HEK293 (cell line): ENCODE measurements around the gene SYNE2.
"Not testable (repeated sequence)": the region's sequence is repeated elsewhere in the genome, so short reads cannot be mapped to it uniquely, and the experiment has no call there.

Source experiments
- CTCF ChIA-PET: fragments of 350-600 bp; formaldehyde crosslinking; extraction: SDS; loops from one replicate; lab custom pipeline; 2021; ENCODE audit warnings: antibody characterized with exemption; lab: Yijun Ruan, JAX
- POLR2A ChIA-PET: fragments of 300-600 bp; formaldehyde crosslinking; extraction: SDS; loops from one replicate; lab custom pipeline; 2020; ENCODE audit warnings: antibody characterized with exemption, inconsistent platforms; lab: Yijun Ruan, JAX
- H3K27ac ChIP-seq: fragments of 200-500 bp; sonication (Bioruptor generic); 2 replicates; pipeline ENCODE4 v1.5.1; 2014; ENCODE audit warnings: low read depth, low read length, control low read depth, inconsistent platforms; ENCODE audit errors: extremely low read depth
- H3K36me3 ChIP-seq, 2 experiments: fragments of 200-500 bp in 1 of 2; sonication (Bioruptor generic) in 1 of 2; 1 replicate in 1 of 2; 2 replicates in 1 of 2; pipeline ENCODE4 v1.5.1; 2014 to 2017; ENCODE audit warnings: inconsistent platforms in 2 of 2, low read length in 2 of 2; ENCODE audit not compliant: control insufficient read depth in 2 of 2, insufficient read depth in 1 of 2
- H3K4me1 ChIP-seq: fragments of 200-500 bp; sonication (Bioruptor generic); 2 replicates; pipeline ENCODE4 v1.5.1; 2014; ENCODE audit warnings: mild to moderate bottlenecking, low read length, inconsistent platforms; ENCODE audit not compliant: control insufficient read depth, insufficient read depth
- H3K4me3 ChIP-seq: 2 replicates; pipeline ENCODE4 v1.5.1; 2011; ENCODE audit warnings: low read depth, mild to moderate bottlenecking, control low read depth, low read length, moderate library complexity
- H3K9me3 ChIP-seq: fragments of 200-500 bp; sonication (Bioruptor generic); 2 replicates; pipeline ENCODE4 v1.5.1; 2014; ENCODE audit warnings: low read depth, low read length, inconsistent platforms; ENCODE audit not compliant: control insufficient read depth, insufficient read depth
- KLF9 ChIP-seq: fragments of 450-650 bp; formaldehyde crosslinking; IDR thresholded peaks from 2 replicates; pipeline ENCODE4 v1.5.1; 2016; ENCODE audit warnings: missing biosample characterization, missing genetic modification characterization, low read depth
- OSR2 ChIP-seq: fragments of 450-650 bp; formaldehyde crosslinking; IDR thresholded peaks from 2 replicates; pipeline ENCODE4 v1.5.1; 2016; ENCODE audit warnings: missing biosample characterization, missing genetic modification characterization
- SETDB1 ChIP-seq: IDR thresholded peaks from one replicate; pipeline ENCODE4 v1.6.1; 2017; ENCODE audit warnings: mild to moderate bottlenecking, low read length, moderate library complexity, mixed read lengths; ENCODE audit not compliant: insufficient read length
- SP2 ChIP-seq: fragments of 450-650 bp; formaldehyde crosslinking; IDR thresholded peaks from 2 replicates; pipeline ENCODE4 v1.5.1; 2016; ENCODE audit warnings: missing biosample characterization, missing genetic modification characterization
- SP3 ChIP-seq: fragments of 450-650 bp; formaldehyde crosslinking; IDR thresholded peaks from 2 replicates; pipeline ENCODE4 v1.5.1; 2016; ENCODE audit warnings: missing biosample characterization, missing genetic modification characterization
- ZBTB17 ChIP-seq: fragments of 450-650 bp; formaldehyde crosslinking; IDR thresholded peaks from 2 replicates; pipeline ENCODE4 v1.5.1; 2016; ENCODE audit warnings: missing biosample characterization, missing genetic modification characterization
- ZBTB48 ChIP-seq: fragments of 450-650 bp; formaldehyde crosslinking; IDR thresholded peaks from 2 replicates; pipeline ENCODE4 v1.5.1; 2016; ENCODE audit warnings: missing biosample characterization, missing genetic modification characterization
- ZBTB49 ChIP-seq: fragments of 450-650 bp; formaldehyde crosslinking; IDR thresholded peaks from 2 replicates; pipeline ENCODE4 v1.5.1; 2016; ENCODE audit warnings: missing biosample characterization, missing genetic modification characterization, low read depth
- ZEB2 ChIP-seq: fragments of 450-650 bp; formaldehyde crosslinking; IDR thresholded peaks from 2 replicates; pipeline ENCODE4 v1.5.1; 2016; ENCODE audit warnings: missing biosample characterization, missing genetic modification characterization
- ZFP3 ChIP-seq: fragments of 450-650 bp; formaldehyde crosslinking; IDR thresholded peaks from 2 replicates; pipeline ENCODE4 v1.5.1; 2016; ENCODE audit warnings: low read depth, missing biosample characterization, missing genetic modification characterization
- ZNF121 ChIP-seq: fragments of 450-650 bp; formaldehyde crosslinking; IDR thresholded peaks from 2 replicates; pipeline ENCODE4 v1.5.1; 2016; ENCODE audit warnings: missing biosample characterization, missing genetic modification characterization
- ZNF433 ChIP-seq: fragments of 450-650 bp; formaldehyde crosslinking; IDR thresholded peaks from 2 replicates; pipeline ENCODE4 v1.5.1; 2016; ENCODE audit warnings: missing biosample characterization, missing genetic modification characterization, low read depth
- ZNF501 ChIP-seq: fragments of 450-650 bp; formaldehyde crosslinking; IDR thresholded peaks from 2 replicates; pipeline ENCODE4 v1.5.1; 2016; ENCODE audit warnings: missing biosample characterization, missing genetic modification characterization
- ZNF548 ChIP-seq: fragments of 450-650 bp; formaldehyde crosslinking; IDR thresholded peaks from 2 replicates; pipeline ENCODE4 v1.5.1; 2016; ENCODE audit warnings: missing biosample characterization, missing genetic modification characterization
- ZNF561 ChIP-seq: fragments of 450-650 bp; IDR thresholded peaks from 2 replicates; pipeline ENCODE4 v1.5.1; 2018; ENCODE audit warnings: missing biosample characterization, missing genetic modification characterization, borderline replicate concordance
- ZNF626 ChIP-seq: fragments of 450-650 bp; sonication (Bioruptor Pico); formaldehyde crosslinking; IDR thresholded peaks from 2 replicates; pipeline ENCODE4 v1.5.1; 2018; ENCODE audit warnings: missing biosample characterization, missing genetic modification characterization, inconsistent platforms
- ZNF791 ChIP-seq: fragments of 450-650 bp; formaldehyde crosslinking; IDR thresholded peaks from 2 replicates; pipeline ENCODE4 v1.5.1; 2016; ENCODE audit warnings: missing biosample characterization, missing genetic modification characterization

Gene SYNE2

GRCh38 chr14:64208981-64209380 is 356.2 kb downstream of the SYNE2 start:
- TF ChIP-seq SETDB1 (no peak), ZEB2 (tag by site-specific recombination) (no peak), ZNF791 (tag by site-specific recombination) (no peak)
- Histone ChIP-seq H3K4me1 (no peaks in the 10 kb centered on the region), H3K4me3 (no peak overlapping the region), H3K36me3 (peaks cover 0 to 48% of the 10 kb centered on the region in 2 experiments; a peak in 2 of 3 replicates), H3K9me3 (no peaks in the 10 kb centered on the region), H3K27ac (no peak overlapping the region)
- POLR2A ChIA-PET, result no interaction called here
- CTCF ChIA-PET, result no interaction called here

GRCh38 chr14:64209444-64210131 is 356.8 kb downstream of the SYNE2 start:
- Histone ChIP-seq H3K4me1 (no peaks in the 10 kb centered on the region), H3K27ac (no peak overlapping the region), H3K9me3 (no peaks in the 10 kb centered on the region), H3K4me3 (no peak overlapping the region), H3K36me3 (peaks cover 0 to 54% of the 10 kb centered on the region in 2 experiments; a peak in 2 of 3 replicates)
- POLR2A ChIA-PET, result no interaction called here
- TF ChIP-seq ZNF548 (tag by site-specific recombination) (no peak), SP2 (tag by site-specific recombination) (no peak), SP3 (tag by site-specific recombination) (no peak), ZBTB49 (tag by site-specific recombination) (no peak), ZNF501 (tag by site-specific recombination) (no peak), KLF9 (no peak), ZNF626 (no peak), ZBTB48 (tag by site-specific recombination) (no peak), ZNF433 (tag by site-specific recombination) (no peak), ZFP3 (tag by site-specific recombination) (no peak), ZNF561 (tag by site-specific recombination) (no peak)
- CTCF ChIA-PET, result no interaction called here

GRCh38 chr14:64210216-64210615 is 357.4 kb downstream of the SYNE2 start:
- Histone ChIP-seq H3K27ac (no peak overlapping the region), H3K4me3 (no peak overlapping the region), H3K4me1 (no peaks in the 10 kb centered on the region), H3K9me3 (no peaks in the 10 kb centered on the region), H3K36me3 (peaks cover 0 to 60% of the 10 kb centered on the region in 2 experiments; a peak in 2 of 3 replicates)
- CTCF ChIA-PET, result no interaction called here
- POLR2A ChIA-PET, result no interaction called here
- no peak for TF ChIP-seq OSR2 (tag by site-specific recombination)
- TF ChIP-seq ZBTB17 (tag by site-specific recombination), result no peak

- H3K9me3 ChIP-seq, POLR2A ChIA-PET, H3K4me1 ChIP-seq, H3K4me3 ChIP-seq, H3K27ac ChIP-seq: not testable (repeated sequence)
- H3K36me3 ChIP-seq, result peaks cover 0 to 67% of the 10 kb centered on the region in 2 experiments; a peak in 2 of 3 replicates
- CTCF ChIA-PET, result interaction anchor here (0.7 kb wide), 1 partner anchor 79 kb away, joined by 3 read pairs; no protein-coding TSS in a partner anchor
- peak; percentile 85 for TF ChIP-seq ZNF121 (tag by site-specific recombination)
Observed at GRCh38 chr14:64210912-64211311, 358.1 kb downstream of the SYNE2 start.
